ENCODE results near the gene ZNF506.
A peak's percentile ranks its signal among the peaks of the same experiment; 100 is the strongest.
"Not testable (repeated sequence)": the region's sequence is repeated elsewhere in the genome, so short reads cannot be mapped to it uniquely, and the experiment has no call there.

The ZNF506 gene

GRCh38 chr19:19745496-19746285 is 75.9 kb downstream of the ZNF506 start:
- POLR2A ChIA-PET = interaction anchor here (2.1 kb wide), 1 partner anchor 13 kb away, joined by 6 read pairs; the partner anchor contains the start of gene ZNF14
- CTCF ChIA-PET = no interaction called here
- peak; percentile 4 for DNase-seq (ENCODE audit: extremely low spot score)
- no peak for TF ChIP-seq FOXA1 (IDR thresholded peaks at IDR 0.05)

- DNase-seq (ENCODE audit: extremely low spot score) = no peak
- TF ChIP-seq BHLHE40 (IDR thresholded peaks at IDR 0.05; ENCODE audit: borderline replicate concordance) = no peak
- TF ChIP-seq ZNF384 (IDR thresholded peaks at IDR 0.05) = no peak
- TF ChIP-seq FOXM1 (IDR thresholded peaks at IDR 0.05; ENCODE audit: borderline replicate concordance) = no peak
- no peak for TF ChIP-seq ARNT (IDR thresholded peaks at IDR 0.05)
- TF ChIP-seq SUZ12 (IDR thresholded peaks at IDR 0.05) = no peak
- TF ChIP-seq NFRKB (IDR thresholded peaks at IDR 0.05) = no peak
- no peak for TF ChIP-seq ELF4 (IDR thresholded peaks at IDR 0.05)
- no peak for TF ChIP-seq LEF1 (IDR thresholded peaks at IDR 0.05; ENCODE audit: borderline replicate concordance)
- no peak for TF ChIP-seq SP1 (IDR thresholded peaks at IDR 0.05)
- TF ChIP-seq L3MBTL2 (conservative IDR thresholded peaks at IDR 0.05) = no peak
- TF ChIP-seq HDGF (IDR thresholded peaks at IDR 0.05; ENCODE audit: borderline replicate concordance) = no peak
- no peak for TF ChIP-seq FOXA1 (IDR thresholded peaks at IDR 0.05)
- no peak for TF ChIP-seq TARDBP (IDR thresholded peaks at IDR 0.05)
- TF ChIP-seq FOXK2 (IDR thresholded peaks at IDR 0.05) = no peak
- no peak for TF ChIP-seq PKNOX1 (IDR thresholded peaks at IDR 0.05)
- no peak for TF ChIP-seq CTBP1 (IDR thresholded peaks at IDR 0.05; ENCODE audit: borderline replicate concordance)
- CTCF ChIA-PET = no interaction called here
- POLR2A ChIA-PET = interaction anchor here (2.1 kb wide), 1 partner anchor 12 kb away, joined by 6 read pairs; the partner anchor contains the start of gene ZNF14
These were observed 76.9 kb downstream of the ZNF506 start for GRCh38 chr19:19744641-19745040.

- DNase-seq (ENCODE audit: extremely low spot score); CTCF ChIA-PET: not testable (repeated sequence)
- POLR2A ChIA-PET = interaction anchor here (2.1 kb wide), 1 partner anchor 11 kb away, joined by 6 read pairs; the partner anchor contains the start of gene ZNF14
These were observed 77.6 kb downstream of the ZNF506 start for GRCh38 chr19:19743921-19744320.

- POLR2A ChIA-PET = interaction anchor here (2.6 kb wide), 1 partner anchor 10 kb away, joined by 5 read pairs; the partner anchor contains the start of gene ZNF14
- TF ChIP-seq NFRKB (IDR thresholded peaks at IDR 0.05) = no peak
- TF ChIP-seq FOXK2 (IDR thresholded peaks at IDR 0.05) = no peak
- no peak for TF ChIP-seq L3MBTL2 (conservative IDR thresholded peaks at IDR 0.05)
- no peak for TF ChIP-seq FOXM1 (IDR thresholded peaks at IDR 0.05; ENCODE audit: borderline replicate concordance)
- no peak for TF ChIP-seq TARDBP (IDR thresholded peaks at IDR 0.05)
- TF ChIP-seq ZNF384 (IDR thresholded peaks at IDR 0.05) = no peak
- no peak for TF ChIP-seq PKNOX1 (IDR thresholded peaks at IDR 0.05)
- TF ChIP-seq HDGF (IDR thresholded peaks at IDR 0.05; ENCODE audit: borderline replicate concordance) = no peak
- TF ChIP-seq BHLHE40 (IDR thresholded peaks at IDR 0.05; ENCODE audit: borderline replicate concordance) = no peak
- TF ChIP-seq SUZ12 (IDR thresholded peaks at IDR 0.05) = no peak
- TF ChIP-seq CTBP1 (IDR thresholded peaks at IDR 0.05; ENCODE audit: borderline replicate concordance) = no peak
- no peak for TF ChIP-seq FOXA1 (IDR thresholded peaks at IDR 0.05)
- no peak for TF ChIP-seq ARNT (IDR thresholded peaks at IDR 0.05)
- TF ChIP-seq LEF1 (IDR thresholded peaks at IDR 0.05; ENCODE audit: borderline replicate concordance) = no peak
- no peak for DNase-seq (ENCODE audit: extremely low spot score)
- CTCF ChIA-PET = no interaction called here
These were observed 78.4 kb downstream of the ZNF506 start for GRCh38 chr19:19743176-19743575.

GRCh38 chr19:19742773-19743172 is 78.8 kb downstream of the ZNF506 start:
- no peak for TF ChIP-seq L3MBTL2 (conservative IDR thresholded peaks at IDR 0.05)
- TF ChIP-seq ZNF384 (IDR thresholded peaks at IDR 0.05) = no peak
- TF ChIP-seq HDGF (IDR thresholded peaks at IDR 0.05; ENCODE audit: borderline replicate concordance) = no peak
- no peak for TF ChIP-seq BHLHE40 (IDR thresholded peaks at IDR 0.05; ENCODE audit: borderline replicate concordance)
- no peak for TF ChIP-seq FOXK2 (IDR thresholded peaks at IDR 0.05)
- no peak for TF ChIP-seq FOXM1 (IDR thresholded peaks at IDR 0.05; ENCODE audit: borderline replicate concordance)
- no peak for TF ChIP-seq FOXA1 (IDR thresholded peaks at IDR 0.05)
- TF ChIP-seq PKNOX1 (IDR thresholded peaks at IDR 0.05) = no peak
- TF ChIP-seq NFRKB (IDR thresholded peaks at IDR 0.05) = no peak
- TF ChIP-seq SUZ12 (IDR thresholded peaks at IDR 0.05) = no peak
- CTCF ChIA-PET = no interaction called here

More at GRCh38 chr19:19742773-19743172, 78.8 kb downstream of the ZNF506 start:
- POLR2A ChIA-PET = interaction anchor here (2.6 kb wide), 1 partner anchor 10 kb away, joined by 5 read pairs; the partner anchor contains the start of gene ZNF14
- no peak for DNase-seq (ENCODE audit: extremely low spot score)

Measured in HEK293T (cell line).